GM12891 (cell line): ENCODE measurements around the gene TMEM178A.

Experiments
- PAX5 ChIP-seq: IDR thresholded peaks from 2 replicates; pipeline ENCODE4 v1.6.1; 2011; ENCODE audit warnings: low read length, moderate library complexity, mild to moderate bottlenecking; ENCODE audit not compliant: insufficient read depth, severe bottlenecking
- POLR2A ChIP-seq: IDR thresholded peaks from 2 replicates; pipeline ENCODE4 v1.6.1; 2011; ENCODE audit warnings: low read depth, low read length, control low read depth
- POLR2AphosphoS5 ChIP-seq: IDR thresholded peaks from 2 replicates; pipeline ENCODE4 v1.6.1; 2011; ENCODE audit warnings: low read depth, low read length, control low read depth
- POU2F2 ChIP-seq: IDR thresholded peaks from 2 replicates; pipeline ENCODE4 v1.6.1; 2011; ENCODE audit warnings: low read depth, mild to moderate bottlenecking, control low read depth, low read length, moderate library complexity
- SPI1 ChIP-seq: IDR thresholded peaks from 2 replicates; pipeline ENCODE4 v1.6.1; 2011; ENCODE audit warnings: low read depth, low read length, control low read depth
- TAF1 ChIP-seq: IDR thresholded peaks from 2 replicates; pipeline ENCODE4 v1.6.1; 2011; ENCODE audit warnings: low read depth, low read length, control low read depth

- TF ChIP-seq POLR2A (no peak), POLR2AphosphoS5 (no peak), SPI1 (no peak), TAF1 (no peak), POU2F2 (no peak), PAX5 (no peak)
Observed at GRCh38 chr2:39688181-39688580, 22.5 kb downstream of the TMEM178A start.
